NCI-H2196 treated with DMSO at 0.1 percent for 48 hours (cell line): ENCODE measurements around the gene ZIC4.

Source experiments
- DNase-seq: peaks from one replicate; lab custom pipeline; 2025; ENCODE audit not compliant: unreplicated experiment; lab: John Stamatoyannopoulos, UW

Gene ZIC4

DNA sequence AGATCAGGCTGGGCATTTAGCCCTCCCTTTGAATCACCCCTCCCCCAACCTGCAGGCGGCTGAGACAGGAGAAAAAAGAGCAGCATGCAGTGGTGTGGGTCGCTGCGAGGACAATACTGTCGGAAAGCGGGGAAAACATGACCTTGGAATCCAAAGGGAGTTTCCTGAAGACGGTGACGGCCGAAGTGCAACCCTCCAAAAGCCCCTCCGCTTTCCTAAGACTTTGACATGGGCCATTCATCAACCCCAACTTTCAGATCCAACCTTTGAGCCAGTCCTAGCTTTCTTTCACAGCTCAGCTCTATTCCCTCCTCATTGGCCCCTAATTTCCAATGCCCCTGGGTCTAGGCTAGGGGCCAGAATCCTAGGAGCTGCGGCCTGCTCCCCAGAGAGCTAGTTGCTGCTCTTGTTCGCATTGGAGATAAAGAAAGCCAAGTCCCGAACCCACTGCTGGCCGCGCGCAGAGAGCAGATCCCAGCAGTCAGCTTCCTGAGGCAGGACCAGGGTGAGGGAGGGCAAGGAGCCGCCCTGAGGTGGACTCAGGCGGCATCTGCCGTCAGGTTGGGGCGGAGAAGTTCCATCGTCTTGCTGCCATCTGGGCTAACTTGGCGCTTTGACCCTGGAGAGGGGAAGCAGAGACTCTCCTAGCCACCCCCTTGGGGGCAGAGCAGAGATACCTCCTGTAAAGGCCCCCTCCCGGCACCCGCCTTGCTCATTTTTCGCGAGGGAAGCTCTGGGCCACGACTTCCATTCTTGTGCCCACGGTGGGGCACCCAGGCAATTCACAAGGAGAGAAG is 914 bp downstream of the ZIC4 start:
- no peak for DNase-seq

DNA sequence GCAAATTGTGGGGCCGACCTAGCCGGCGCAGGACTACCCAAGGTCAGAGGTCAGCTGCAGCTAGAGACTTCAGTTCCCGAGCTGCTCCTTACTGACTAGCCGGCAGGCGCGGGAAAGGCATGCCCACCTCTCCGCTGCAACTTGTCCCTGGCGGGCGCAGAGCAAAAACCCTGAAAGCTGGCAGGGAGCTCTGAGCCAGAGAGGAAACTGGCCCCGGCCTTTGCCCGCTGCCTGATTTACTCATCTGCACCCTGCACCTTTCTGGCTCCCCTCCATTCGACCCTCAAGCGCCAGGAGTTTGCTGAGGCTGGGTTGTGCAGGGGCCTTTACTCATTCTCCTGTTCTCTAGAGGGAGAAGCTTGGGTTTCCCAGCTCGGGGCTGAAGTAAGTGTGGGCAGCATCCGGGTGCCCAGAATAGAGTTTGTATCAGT is 1.5 kb downstream of the ZIC4 start:
- DNase-seq, result no peak

DNA sequence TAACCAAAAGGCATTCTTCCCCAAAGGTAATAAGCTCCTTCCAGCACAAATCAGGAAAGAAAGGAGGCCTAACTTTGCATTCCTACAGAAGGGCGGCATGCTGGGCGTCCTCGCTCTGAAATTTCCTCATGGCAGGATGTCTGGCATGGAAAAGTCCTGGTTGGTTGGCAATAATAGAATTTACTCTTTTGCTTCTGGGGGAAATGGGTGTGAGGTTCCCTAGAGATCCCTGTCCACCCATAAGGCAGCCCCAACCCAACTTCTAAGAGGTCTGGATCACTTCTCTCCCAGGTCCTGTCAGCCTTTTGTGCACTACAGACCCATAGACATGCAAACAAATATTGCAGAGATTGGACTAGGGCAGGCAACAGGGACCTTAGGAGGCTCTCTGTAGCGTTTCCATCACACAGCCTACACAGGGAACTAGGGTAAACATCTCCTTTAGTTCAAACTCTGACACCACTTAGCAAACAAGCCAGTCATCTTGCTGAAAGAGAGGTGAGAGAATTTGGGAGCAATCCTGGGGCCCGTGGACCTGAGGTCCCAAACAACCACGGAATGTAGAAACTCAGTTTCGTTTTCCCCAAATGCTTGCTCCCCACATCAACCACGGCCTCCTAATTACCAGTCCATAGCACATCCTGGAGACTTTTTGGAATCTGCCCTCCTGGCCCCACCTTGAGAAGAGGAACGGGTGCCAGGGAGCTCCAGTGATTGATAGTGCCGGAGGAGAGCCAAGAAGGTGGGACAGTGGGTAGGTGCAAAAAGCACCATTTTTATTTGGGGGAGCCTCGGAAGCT is 2.1 kb downstream of the ZIC4 start:
- no peak for DNase-seq

- DNase-seq, result no peak
Observed at GRCh38 chr3:147403511-147403910, 2.8 kb downstream of the ZIC4 start.

- no peak for DNase-seq
Observed at GRCh38 chr3:147402159-147402558, 4.2 kb downstream of the ZIC4 start.

DNA sequence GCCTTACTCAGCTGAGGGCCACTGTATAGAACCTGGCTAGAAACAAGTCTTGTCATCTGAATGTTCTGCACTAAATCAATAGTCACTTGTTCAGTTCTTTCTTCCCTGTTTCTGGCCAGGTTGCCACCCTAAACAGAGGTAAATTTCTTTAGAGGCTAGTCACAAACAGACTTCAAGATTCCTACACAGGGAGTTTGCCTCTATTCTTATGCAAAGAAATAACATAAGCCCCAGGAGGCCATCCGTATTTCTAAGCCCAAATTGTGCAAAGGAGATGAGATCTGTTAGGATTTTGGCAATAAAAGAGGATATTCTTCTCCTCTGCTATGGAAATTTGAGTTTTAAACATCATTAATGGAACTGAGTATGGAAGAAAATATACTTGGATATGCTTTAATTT is 4.9 kb downstream of the ZIC4 start:
- DNase-seq, result no peak

DNA sequence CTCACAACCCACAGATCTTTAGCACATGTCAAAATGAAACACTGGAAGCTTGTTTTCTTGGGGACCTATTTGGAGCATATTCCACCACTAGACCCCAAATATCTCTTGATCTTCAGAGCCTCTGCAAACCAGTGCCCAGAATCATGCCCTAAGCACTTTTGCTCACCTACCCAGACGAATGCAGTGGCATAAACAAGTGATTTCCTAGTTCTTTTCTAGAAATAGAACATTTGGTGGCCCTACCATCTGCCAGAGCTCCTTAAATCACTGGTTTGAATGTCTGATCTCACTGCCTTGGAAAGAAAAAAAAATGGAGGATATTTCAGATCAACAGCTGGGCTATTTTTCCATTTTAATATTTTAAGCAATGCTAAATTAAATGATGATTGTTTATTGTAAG is 5.3 kb downstream of the ZIC4 start:
- no peak for DNase-seq

DNA sequence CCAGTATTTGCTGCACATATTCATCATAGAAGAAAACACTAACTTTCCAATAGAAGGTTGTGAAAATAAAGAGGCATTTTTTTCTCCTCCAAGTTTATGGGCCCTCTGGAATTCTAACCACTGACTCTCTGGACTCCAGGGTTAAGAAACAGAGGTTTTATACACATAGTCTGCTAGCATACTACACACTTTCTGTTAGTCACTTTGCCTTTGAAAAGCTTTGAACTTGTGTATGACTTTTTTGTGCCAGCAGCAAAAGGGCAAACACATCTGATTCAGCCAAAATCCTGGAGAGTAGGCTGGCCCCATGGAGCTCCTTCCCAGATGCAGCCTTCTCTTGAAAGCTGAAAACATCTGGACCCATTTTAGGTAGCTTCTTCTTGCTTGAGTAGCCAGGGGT is 6.2 kb downstream of the ZIC4 start:
- no peak for DNase-seq

DNA sequence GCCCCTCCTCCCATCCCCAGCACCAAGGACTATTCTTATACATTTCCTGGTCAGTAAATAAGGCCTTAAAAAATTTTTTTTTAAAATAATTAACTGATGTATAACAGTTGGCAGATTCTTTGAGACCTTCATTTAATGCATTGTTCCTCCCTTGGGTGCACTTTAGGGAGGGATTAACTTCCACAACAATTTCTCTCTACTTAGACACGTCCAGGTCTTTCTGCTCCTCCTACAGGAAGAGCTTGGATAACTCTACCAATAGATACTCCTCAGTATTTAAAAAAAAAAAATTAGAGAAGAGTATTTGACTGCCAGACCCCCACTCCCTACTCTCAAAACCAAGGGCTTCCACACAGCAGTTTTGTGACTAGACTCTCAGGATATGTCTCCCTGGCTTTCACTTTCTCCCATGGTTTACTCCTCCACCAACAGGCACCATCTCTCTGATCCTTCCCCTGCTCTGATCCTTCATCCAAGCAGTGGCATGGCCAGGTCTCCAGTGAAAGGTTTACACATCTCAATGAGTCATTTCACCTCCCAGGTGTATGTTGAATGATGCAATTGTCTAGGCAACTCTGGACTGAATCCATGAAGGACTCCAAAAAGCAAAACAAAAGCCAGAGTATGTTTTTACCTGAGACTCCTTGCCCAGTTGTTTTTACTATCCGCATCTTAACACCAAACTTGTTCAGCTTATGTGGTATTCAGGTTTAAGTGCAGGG is 7.4 kb downstream of the ZIC4 start:
- no peak for DNase-seq

GRCh38 chr3:147397875-147398812 is 8.2 kb downstream of the ZIC4 start:
- no peak for DNase-seq

DNA sequence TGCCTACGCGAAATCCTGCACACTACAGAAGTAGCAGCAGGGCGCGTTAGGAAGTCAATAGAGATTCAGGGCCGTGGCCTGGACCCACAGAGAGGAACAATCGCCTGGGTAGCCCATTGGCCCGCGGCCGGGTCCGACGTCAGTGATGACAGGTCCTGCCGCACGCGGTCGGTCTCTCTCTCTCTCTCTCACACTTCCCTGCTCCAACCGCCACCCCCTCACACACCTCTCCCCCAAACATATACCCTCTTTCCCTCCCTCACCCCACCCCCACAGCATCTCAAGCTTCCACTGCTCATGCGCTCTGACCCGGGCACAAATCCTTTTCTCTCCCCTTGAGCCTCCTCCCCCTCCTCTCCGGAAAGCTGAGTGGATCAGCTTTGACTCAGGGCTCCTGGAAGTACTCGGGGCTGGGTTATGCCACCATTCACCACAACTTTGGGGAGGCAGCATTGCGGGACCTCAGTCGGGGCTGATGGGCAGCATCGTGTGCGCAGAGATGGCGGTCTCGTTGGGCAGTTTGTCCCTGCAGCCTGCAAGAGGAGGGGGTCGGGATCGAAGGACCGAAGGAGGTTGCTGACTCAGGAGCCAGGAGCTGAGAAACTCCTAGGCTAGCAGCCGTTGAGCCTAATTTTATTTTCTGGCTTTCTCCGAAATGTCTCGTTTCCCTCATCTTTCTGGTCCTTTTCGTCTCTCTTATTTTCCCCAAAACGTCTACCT is 9.0 kb downstream of the ZIC4 start:
- DNase-seq, result no peak

- DNase-seq, result no peak
Observed at GRCh38 chr3:147396712-147397046, 9.7 kb downstream of the ZIC4 start.

DNA sequence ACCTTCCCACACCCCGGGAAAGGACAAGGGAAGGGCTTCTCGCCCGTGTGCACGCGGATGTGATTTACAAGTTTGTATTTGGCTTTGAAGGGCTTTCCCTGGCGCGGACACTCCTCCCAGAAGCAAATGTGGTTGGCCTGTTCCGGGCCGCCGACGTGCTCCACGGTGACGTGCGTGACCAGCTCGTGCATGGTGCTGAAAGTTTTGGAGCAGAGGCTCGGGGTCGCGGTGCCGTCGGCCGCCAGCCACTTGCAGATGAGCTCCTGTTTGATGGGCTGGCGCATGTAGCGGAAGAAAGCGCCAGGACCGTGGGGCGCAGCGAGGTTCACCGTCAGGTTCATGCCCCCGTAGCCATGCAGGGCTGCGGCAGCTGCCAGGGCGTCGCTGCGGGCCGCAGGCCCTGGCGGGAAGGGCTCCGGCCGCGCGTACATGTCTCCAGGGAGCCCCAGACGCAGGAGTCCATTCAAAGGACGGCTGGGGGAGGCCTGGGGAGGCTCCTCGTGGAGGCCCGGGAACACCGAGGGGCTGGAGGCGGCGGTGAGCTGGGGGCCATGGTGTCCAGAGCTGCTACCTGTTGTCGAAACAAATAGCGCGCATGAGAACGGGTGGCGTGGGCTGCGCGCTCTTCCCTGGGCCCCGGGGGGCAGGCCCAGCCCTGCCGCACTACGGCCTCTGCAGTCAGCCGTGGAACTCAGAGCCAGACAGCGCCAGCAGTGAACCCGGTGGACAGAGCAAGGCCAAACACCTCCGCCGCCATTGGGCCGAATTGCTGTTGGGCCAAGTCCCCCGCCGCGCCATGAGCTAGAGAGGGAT is 10.2 kb downstream of the ZIC4 start:
- DNase-seq, result no peak

DNA sequence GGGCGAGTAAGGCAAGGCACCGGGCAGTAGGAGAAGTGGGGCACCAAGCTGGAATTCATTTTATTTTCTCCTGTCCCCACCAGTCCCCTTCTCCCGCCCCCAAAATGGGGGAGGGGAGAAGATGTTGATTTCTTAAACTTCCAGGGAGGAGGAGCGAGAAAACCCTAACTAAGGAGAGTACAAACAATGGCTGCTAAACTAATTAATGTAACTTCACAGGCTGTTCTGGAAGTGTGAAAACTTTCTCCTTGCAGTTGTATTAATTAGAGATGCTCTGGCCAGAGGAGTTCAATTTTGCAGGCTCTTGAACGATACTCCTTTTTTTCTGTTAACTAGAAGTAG is 11.5 kb downstream of the ZIC4 start:
- no peak for DNase-seq

- DNase-seq, result no peak
Observed at GRCh38 chr3:147393943-147394883, 12.1 kb downstream of the ZIC4 start.

GRCh38 chr3:147393261-147393942 is 12.9 kb downstream of the ZIC4 start:
- no peak for DNase-seq

DNA sequence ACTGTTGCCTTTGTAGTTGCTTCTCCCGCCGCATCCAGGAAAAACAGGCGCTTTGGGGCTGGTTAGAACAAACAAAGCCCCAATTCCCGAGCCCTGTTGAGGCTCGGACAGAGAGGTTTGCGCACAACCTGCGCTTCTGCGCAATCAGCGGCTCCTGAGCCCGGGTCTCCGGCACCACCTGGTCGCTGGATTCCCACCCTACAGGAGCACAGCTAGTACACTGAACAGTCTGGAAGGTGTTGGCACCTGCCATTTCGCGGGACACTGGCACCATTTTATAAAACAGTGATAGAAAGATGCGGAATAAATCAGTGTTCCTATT is 13.8 kb downstream of the ZIC4 start:
- no peak for DNase-seq
